ENCODE measurements around the gene RAB9A. TPM values are rescaled to one million over a fixed set of nuclear protein-coding genes. Genes with fewer than 3 reads are reported as not detected.

RAB9A gene
- total and polyA plus RNA-seq, 2 of the 8 experiments (the other 6 are each of a cell fraction or from before 2014, with no cell fraction given) = 21.8 to 34.0 TPM

- CTCF ChIA-PET (ENCODE audit: partially characterized antibody) = interaction anchor here (0.5 to 1.2 kb wide), 4 partner anchors 12 to 285 kb away, joined by 3 to 4 read pairs (median 3); no protein-coding TSS in a partner anchor
- POLR2A ChIA-PET (ENCODE audit: partially characterized antibody) = no interaction called here
- no peak overlapping the region for H4K91ac ChIP-seq (replicated peaks; ENCODE audit: insufficient read length, low read length)
- no peak for TF ChIP-seq KDM1A (IDR thresholded peaks at IDR 0.05; ENCODE audit: borderline replicate concordance, low read length)
- TF ChIP-seq CEBPB (IDR thresholded peaks at IDR 0.05; ENCODE audit: low read depth, low read length) = no peak
- no peak for TF ChIP-seq BRCA1 (IDR thresholded peaks at IDR 0.05; ENCODE audit: low read depth, low read length)
- no peak for TF ChIP-seq TBP (IDR thresholded peaks at IDR 0.05; ENCODE audit: low read depth, low read length)
- no peak for TF ChIP-seq SIN3A (conservative IDR thresholded peaks at IDR 0.05 in 1 of 2, IDR thresholded peaks at IDR 0.05 in 1 of 2; ENCODE audit: low read depth in 1 of 2, low read length in 2 of 2)
- TF ChIP-seq NRF1 (IDR thresholded peaks at IDR 0.05; ENCODE audit: low read depth, low read length) = no peak
- no peak for TF ChIP-seq CHD2 (IDR thresholded peaks at IDR 0.05; ENCODE audit: low read length)
- no peak for TF ChIP-seq RNF2 (IDR thresholded peaks at IDR 0.05; ENCODE audit: borderline replicate concordance, low read depth, low read length, missing control alignments, poor library complexity, severe bottlenecking)
- no peak for TF ChIP-seq HDAC2 (IDR thresholded peaks at IDR 0.05; ENCODE audit: borderline replicate concordance in 1 of 2, low read depth in 2 of 2, low read length in 2 of 2)
- no peak for TF ChIP-seq CHD1 (IDR thresholded peaks at IDR 0.05; ENCODE audit: low read depth, low read length)
- TF ChIP-seq SUZ12 (IDR thresholded peaks at IDR 0.05; ENCODE audit: low read length) = no peak
- TF ChIP-seq ATF2 (IDR thresholded peaks at IDR 0.05; ENCODE audit: low read length) = no peak
Observed at GRCh38 chrX:13752646-13753045, 63.7 kb downstream of the RAB9A start.

More at GRCh38 chrX:13752646-13753045, 63.7 kb downstream of the RAB9A start:
- FAIRE-seq (no peak), DNase-seq (ENCODE audit: low read depth in 1 of 2, low spot score in 2 of 2) (no peak)
- H3K23me2 ChIP-seq (ENCODE audit: low read depth, low read length) = no peaks in the 10 kb centered on the region
- no peak overlapping the region for H2BK120ac ChIP-seq (replicated peaks; ENCODE audit: low read depth, low read length)
- H2BK5ac ChIP-seq (ENCODE audit: low read depth, low read length) = no peak overlapping the region
- H3K36me3 ChIP-seq (ENCODE audit: control insufficient read depth in 2 of 4, insufficient read depth in 4 of 4, low read length in 3 of 4) = peaks cover 0 to 53% (median 9%) of the 10 kb centered on the region in 4 experiments; a peak in 6 of 8 replicates
- H3K14ac ChIP-seq (ENCODE audit: insufficient read length) = no peak overlapping the region
- H2BK12ac ChIP-seq (ENCODE audit: low read depth, low read length) = no peak overlapping the region
- H2AFZ ChIP-seq (ENCODE audit: low read length) = no peak overlapping the region
- no peaks in the 10 kb centered on the region for H3K27me3 ChIP-seq (replicated peaks in 1 of 4; ENCODE audit: control insufficient read depth in 3 of 4, extremely low read depth in 1 of 4, insufficient read depth in 3 of 4, low read length in 3 of 4)
- H3K56ac ChIP-seq (replicated peaks; ENCODE audit: insufficient read length, low read depth, low read length) = no peak overlapping the region
- no peak overlapping the region for H3K4me2 ChIP-seq (ENCODE audit: insufficient read depth in 1 of 2, low read depth in 2 of 2, low read length in 2 of 2)
- no peaks in the 10 kb centered on the region for H3K79me2 ChIP-seq (ENCODE audit: control insufficient read depth in 1 of 2, insufficient read depth in 2 of 2, low read length in 2 of 2)
- H4K5ac ChIP-seq (ENCODE audit: insufficient read length, low read depth, low read length) = no peak overlapping the region
- H2AK5ac ChIP-seq (ENCODE audit: low read depth, low read length) = no peak overlapping the region
- H3K79me1 ChIP-seq (ENCODE audit: low read depth, low read length) = no peaks in the 10 kb centered on the region
- peaks cover 0 to 2% (median 0%) of the 10 kb centered on the region in 4 experiments; a peak in 1 of 7 replicates for H3K4me1 ChIP-seq (replicated peaks in 1 of 4; ENCODE audit: control insufficient read depth in 3 of 4, insufficient read depth in 4 of 4, low read length in 3 of 4)
- H3K9ac ChIP-seq (replicated peaks in 1 of 4; ENCODE audit: extremely low read depth in 1 of 4, low read depth in 3 of 4, low read length in 3 of 4) = no peak overlapping the region
- no peak overlapping the region for H2BK20ac ChIP-seq (ENCODE audit: low read length)
- no peaks in the 10 kb centered on the region for H3K9me3 ChIP-seq (ENCODE audit: insufficient read depth in 2 of 2, low read depth in 1 of 2, low read length in 1 of 2)
- H2BK15ac ChIP-seq (ENCODE audit: low read length) = no peak overlapping the region
- H3K23ac ChIP-seq (ENCODE audit: insufficient read length) = no peak overlapping the region
- no peak overlapping the region for H3K27ac ChIP-seq (ENCODE audit: low read depth, low read length)
- 91% methylated on average over 3 of the region's 3 CpGs; no CpG with 5 or more reads in 1 of the 2 experiments for WGBS, 2 experiments (ENCODE audit: extremely low coverage in 1 of 2, insufficient coverage in 1 of 2, insufficient read length in 1 of 2, insufficient replicate concordance in 2 of 2, low coverage in 1 of 2, low lambda C conversion rate in 2 of 2, missing lambda C conversion rate in 1 of 2)
- no peak overlapping the region for H3K18ac ChIP-seq (ENCODE audit: extremely low read depth, low read length)
- no peak overlapping the region for H3K4ac ChIP-seq (replicated peaks; ENCODE audit: insufficient read length, low read depth, low read length)
- no peak overlapping the region for H4K8ac ChIP-seq (ENCODE audit: extremely low read depth, insufficient read depth, low read length)
- no peak overlapping the region for H3K4me3 ChIP-seq (ENCODE audit: extremely low read depth in 1 of 4, insufficient read depth in 2 of 4, low read depth in 3 of 4, low read length in 4 of 4)
- peaks cover 0 to 2% of the 10 kb centered on the region in 2 experiments for H4K20me1 ChIP-seq (replicated peaks in 1 of 2; ENCODE audit: control insufficient read depth in 1 of 2, insufficient read depth in 2 of 2, low read length in 2 of 2)

Data from H1 (cell line).